K562 (cell line): ENCODE measurements around the gene S100A10. TPM values are rescaled to one million over a fixed set of nuclear protein-coding genes. Genes with fewer than 3 reads are reported as not detected.

Experiments
- ARHGAP35 ChIP-seq: fragments of 450-650 bp; IDR thresholded peaks from 2 replicates; pipeline ENCODE4 v1.6.1; 2018; ENCODE audit not compliant: partially characterized antibody
- CHD1 ChIP-seq: fragments of 200-600 bp; sonication (generic); IDR thresholded peaks from one replicate; pipeline ENCODE4 v1.6.1; 2012; ENCODE audit warnings: mild to moderate bottlenecking, moderate library complexity, low read length, inconsistent platforms
- FOXK2 ChIP-seq, 2 experiments: fragments of 450-650 bp; IDR thresholded peaks in 1 of 2; conservative IDR thresholded peaks in 1 of 2; 2 replicates each; pipeline ENCODE4 v1.6.1; 2016; ENCODE audit warnings: low read depth in 2 of 2, mild to moderate bottlenecking in 1 of 2
- HNRNPL ChIP-seq: fragments of 200-400 bp; formaldehyde crosslinking; IDR thresholded peaks from 2 replicates; pipeline ENCODE4 v1.6.1; 2017; ENCODE audit warnings: low read depth, mild to moderate bottlenecking, low read length
- MTA2 ChIP-seq: fragments of 450-650 bp; IDR thresholded peaks from 2 replicates; pipeline ENCODE4 v1.6.1; 2016; ENCODE audit warnings: low read depth
- SIX5 ChIP-seq, 2 experiments: IDR thresholded peaks; 2 replicates each; pipeline ENCODE4 v1.6.1; 2011; ENCODE audit warnings: low read length in 2 of 2, borderline replicate concordance in 1 of 2, low read depth in 1 of 2, mild to moderate bottlenecking in 1 of 2, moderate library complexity in 1 of 2; ENCODE audit not compliant: insufficient read depth in 1 of 2
- SNRNP70 ChIP-seq: fragments of 200-400 bp; formaldehyde crosslinking; optimal IDR thresholded peaks from 2 replicates; pipeline ENCODE3; 2017; ENCODE audit warnings: low read depth, low read length
- THRB ChIP-seq: fragments of 450-650 bp; formaldehyde crosslinking; conservative IDR thresholded peaks from 2 replicates; pipeline ENCODE4 v1.4.0; 2022; ENCODE audit warnings: mild to moderate bottlenecking, missing genetic modification characterization
- ZEB2 ChIP-seq: fragments of 450-650 bp; IDR thresholded peaks from 2 replicates; pipeline ENCODE4 v1.6.1; 2016
- ZNF282 ChIP-seq: sonication (generic); formaldehyde crosslinking; IDR thresholded peaks from 2 replicates; pipeline ENCODE4 v1.8.1; 2023; ENCODE audit warnings: missing genetic modification reagents
- ZNF347 ChIP-seq: fragments of 450-650 bp; formaldehyde crosslinking; IDR thresholded peaks from 2 replicates; pipeline ENCODE4 v1.4.0; 2020; ENCODE audit warnings: low read depth, mild to moderate bottlenecking, moderate library complexity
- ZNF449 ChIP-seq: fragments of 250-450 bp; sonication (Bioruptor Pico); IDR thresholded peaks from 2 replicates; pipeline ENCODE4 v1.8.0; 2022; ENCODE audit warnings: moderate library complexity, mild to moderate bottlenecking, inconsistent platforms
- ZNF511 ChIP-seq: sonication (generic); formaldehyde crosslinking; IDR thresholded peaks from 2 replicates; pipeline ENCODE4 v1.8.0; 2022; ENCODE audit warnings: mild to moderate bottlenecking, missing genetic modification reagents
- polyA plus RNA-seq, 8 experiments: library from polyadenylated mRNA; depleted of rRNA in 4 of 8; stranded (reverse) in 5 of 8; unstranded in 3 of 8; fragments of >200 nt; fragmentation: Nextera tagmentation in 2 of 8; fragmentation: Illumina TruSeq in 1 of 8; extraction: Ambion mirVana in 2 of 8; extraction: Trizol in 1 of 8; gene quantifications; 2 replicates each; pipeline versions ENCODE4 v1.2.1 to v1.2.3, GENCODE V29; 2011 to 2014; ENCODE audit warnings: inconsistent platforms in 1 of 8, missing spikeins in 1 of 8
- total RNA-seq, 7 experiments: library from RNA; depleted of rRNA in 6 of 7; stranded (reverse); fragments of >200 nt in 6 of 7; fragmentation: Illumina TruSeq in 2 of 7; extraction: Trizol in 2 of 7; gene quantifications; 2 replicates each; pipeline versions ENCODE4 v1.2.1 to v1.2.3, GENCODE V29; 2011 to 2021; ENCODE audit warnings: low replicate concordance in 1 of 7
- TF ChIP-seq, protein P1 (sequence below): sonication (generic); formaldehyde crosslinking; IDR thresholded peaks from 2 replicates; pipeline ENCODE4 v1.8.0; 2022; ENCODE audit warnings: missing genetic modification reagents, mild to moderate bottlenecking, moderate library complexity, borderline replicate concordance
- TF ChIP-seq, protein P2 (sequence below): IDR thresholded peaks from 3 replicates; pipeline ENCODE4 v1.6.1; 2011; ENCODE audit warnings: borderline replicate concordance, mild to moderate bottlenecking, moderate library complexity; ENCODE audit not compliant: insufficient read length; ENCODE audit errors: extremely low read depth

S100A10 gene
- total and polyA plus RNA-seq, 9 of the 15 experiments (the other 6 are each of a cell fraction or from before 2014, with no cell fraction given), result 0.32 to 1.6 (median 0.50) TPM; not detected in 3

DNA sequence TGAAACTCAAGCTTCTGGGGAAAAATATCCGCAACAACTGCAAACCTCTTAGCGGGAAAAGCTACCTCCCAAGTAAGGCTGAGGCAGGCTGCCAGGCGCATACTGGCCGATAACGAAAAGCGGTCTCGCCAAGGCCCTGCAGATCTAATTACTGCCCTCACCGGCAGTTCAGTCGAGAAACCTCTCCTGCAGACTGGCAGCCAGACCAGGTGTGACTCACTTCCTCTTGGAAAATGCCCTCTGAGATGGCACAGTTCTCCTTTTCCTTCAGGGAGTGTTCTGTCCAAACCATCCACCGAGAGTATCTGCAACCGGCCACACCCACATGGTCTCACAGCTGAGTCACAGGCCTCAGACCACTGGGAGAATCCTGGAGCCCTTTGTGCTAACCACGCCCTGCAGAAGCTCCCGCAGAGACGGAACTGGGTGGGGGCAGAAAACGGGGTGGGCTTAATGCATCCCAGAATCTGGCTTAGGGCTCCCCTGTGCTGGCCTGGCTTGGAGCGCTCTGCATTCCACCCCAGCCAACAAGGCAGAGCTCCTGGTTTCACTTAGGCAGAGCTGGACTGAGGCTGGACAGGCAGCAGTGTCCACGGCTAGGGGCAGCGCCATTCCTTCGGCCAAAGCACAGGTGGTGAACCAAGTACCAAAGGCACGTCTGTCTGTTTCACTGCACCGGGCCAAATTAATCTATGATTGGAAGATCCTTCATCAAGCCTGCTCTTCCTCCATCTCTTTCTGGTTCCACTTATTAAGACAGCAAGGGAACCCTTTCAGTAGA lies 1.2 kb downstream of the S100A10 start (continued):
- TF ChIP-seq, protein P1, sequence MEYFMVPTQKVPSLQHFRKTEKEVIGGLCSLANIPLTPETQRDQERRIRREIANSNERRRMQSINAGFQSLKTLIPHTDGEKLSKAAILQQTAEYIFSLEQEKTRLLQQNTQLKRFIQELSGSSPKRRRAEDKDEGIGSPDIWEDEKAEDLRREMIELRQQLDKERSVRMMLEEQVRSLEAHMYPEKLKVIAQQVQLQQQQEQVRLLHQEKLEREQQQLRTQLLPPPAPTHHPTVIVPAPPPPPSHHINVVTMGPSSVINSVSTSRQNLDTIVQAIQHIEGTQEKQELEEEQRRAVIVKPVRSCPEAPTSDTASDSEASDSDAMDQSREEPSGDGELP, result peak; percentile 68
- TF ChIP-seq SNRNP70 (no peak), ZNF282 (CRISPR knock-in tag) (no peak), ZNF347 (CRISPR knock-in tag) (no peak), CHD1 (no peak), FOXK2 (conservative IDR thresholded peaks at IDR 0.05 in 1 of 2, IDR thresholded peaks at IDR 0.05 in 1 of 2; ENCODE audit: low read depth in 2 of 2) (no peak), MTA2 (no peak), HNRNPL (no peak), THRB (no peak), SIX5 (IDR thresholded peaks at IDR 0.05; ENCODE audit: borderline replicate concordance in 1 of 2, insufficient read depth in 1 of 2, low read depth in 1 of 2, low read length in 2 of 2) (no peak), ARHGAP35 (no peak), ZNF449 (CRISPR knock-in tag) (no peak), ZNF511 (CRISPR knock-in tag) (no peak), ZEB2 (no peak)
- TF ChIP-seq, protein P2, sequence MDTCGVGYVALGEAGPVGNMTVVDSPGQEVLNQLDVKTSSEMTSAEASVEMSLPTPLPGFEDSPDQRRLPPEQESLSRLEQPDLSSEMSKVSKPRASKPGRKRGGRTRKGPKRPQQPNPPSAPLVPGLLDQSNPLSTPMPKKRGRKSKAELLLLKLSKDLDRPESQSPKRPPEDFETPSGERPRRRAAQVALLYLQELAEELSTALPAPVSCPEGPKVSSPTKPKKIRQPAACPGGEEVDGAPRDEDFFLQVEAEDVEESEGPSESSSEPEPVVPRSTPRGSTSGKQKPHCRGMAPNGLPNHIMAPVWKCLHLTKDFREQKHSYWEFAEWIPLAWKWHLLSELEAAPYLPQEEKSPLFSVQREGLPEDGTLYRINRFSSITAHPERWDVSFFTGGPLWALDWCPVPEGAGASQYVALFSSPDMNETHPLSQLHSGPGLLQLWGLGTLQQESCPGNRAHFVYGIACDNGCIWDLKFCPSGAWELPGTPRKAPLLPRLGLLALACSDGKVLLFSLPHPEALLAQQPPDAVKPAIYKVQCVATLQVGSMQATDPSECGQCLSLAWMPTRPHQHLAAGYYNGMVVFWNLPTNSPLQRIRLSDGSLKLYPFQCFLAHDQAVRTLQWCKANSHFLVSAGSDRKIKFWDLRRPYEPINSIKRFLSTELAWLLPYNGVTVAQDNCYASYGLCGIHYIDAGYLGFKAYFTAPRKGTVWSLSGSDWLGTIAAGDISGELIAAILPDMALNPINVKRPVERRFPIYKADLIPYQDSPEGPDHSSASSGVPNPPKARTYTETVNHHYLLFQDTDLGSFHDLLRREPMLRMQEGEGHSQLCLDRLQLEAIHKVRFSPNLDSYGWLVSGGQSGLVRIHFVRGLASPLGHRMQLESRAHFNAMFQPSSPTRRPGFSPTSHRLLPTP, result no peak
